Psoas muscle (tissue), 8 donors: Measurements from ENCODE around the gene SOCS6. TPM values are rescaled to one million over a fixed set of nuclear protein-coding genes. Genes with fewer than 3 reads are reported as not detected.
"Not testable (repeated sequence)": the region's sequence is repeated elsewhere in the genome, so short reads cannot be mapped to it uniquely, and the experiment has no call there.

Experiments
- ATAC-seq, 4 donors: fragments of 200-7000 bp; cut with Tn5 transposase; one replicate each; pipeline ENCODE4 v1.9.1; 2020; ENCODE audit warnings: moderate library complexity in 3 of 4, mild to moderate bottlenecking in 2 of 4
- DNase-seq, 2 donors: peaks; one replicate each; pipeline ENCODE4 v3.0.0-alpha.2; 2020
- H3K27ac ChIP-seq: fragments of 200-600 bp; one replicate; pipeline ENCODE4 v1.8.0; 2022
- H3K27me3 ChIP-seq, 3 donors: fragments of 200-600 bp in 1 of 3; one replicate each; pipeline versions ENCODE4 v1.6.1 to v1.8.0; 2013 to 2022; ENCODE audit warnings: low read length in 2 of 3, mild to moderate bottlenecking in 2 of 3, moderate library complexity in 1 of 3; ENCODE audit not compliant: insufficient read depth in 3 of 3
- H3K36me3 ChIP-seq, 2 donors: fragments of 200-600 bp in 1 of 2; one replicate each; pipeline versions ENCODE4 v1.6.1 to v1.8.0; 2013 to 2022; ENCODE audit warnings: low read depth in 1 of 2, mild to moderate bottlenecking in 1 of 2, moderate library complexity in 1 of 2; ENCODE audit not compliant: insufficient read depth in 1 of 2
- H3K4me1 ChIP-seq: fragments of 200-600 bp; one replicate; pipeline ENCODE4 v1.8.0; 2022
- H3K4me3 ChIP-seq: fragments of 200-600 bp; one replicate; pipeline ENCODE4 v1.8.0; 2022; ENCODE audit warnings: mild to moderate bottlenecking
- H3K9me3 ChIP-seq: fragments of 200-600 bp; one replicate; pipeline ENCODE4 v1.8.0; 2022
- WGBS, 3 donors: extraction: QIAGEN DNeasy Blood & Tissue Kit; methylation state at CpG; one replicate each; pipeline versions ENCODE4 v1.1.6 to v1.1.7; 2013; 5-methylcytosine and 5-hydroxymethylcytosine counted together
- intact Hi-C, 2 donors: fragments of 100-400 bp; cut with DNase I; formaldehyde crosslinking; loops; one replicate each; pipeline versions ENCODE4 v1.11.0 to v1.14.2; 2022
- polyA plus RNA-seq, 3 donors: library from polyadenylated mRNA; stranded (reverse); fragments of 200-250 nt; gene quantifications; one replicate each; pipeline ENCODE4 v1.2.3, GENCODE V29; 2013
- total RNA-seq, 4 donors: library from RNA; stranded (reverse); fragmentation: NEBNext Ultra II Directional in 2 of 4; extraction: Animal tissue kit (Norgen Biotek cat#: 25700) in 2 of 4; gene quantifications; one replicate each; pipeline versions ENCODE4 v1.2.1 to v1.2.4, GENCODE V29; 2021 to 2023
- TF ChIP-seq, protein P1 (sequence below): fragments of 200-600 bp; IDR thresholded peaks from one replicate; pipeline ENCODE4 v1.8.0; 2022; ENCODE audit warnings: antibody characterized with exemption
- donor health status: healthy with polysubstance abuse.
- donor health status: DM: no; HTN: no; CAD: no; lungs with moderate emphysema.
- donor health status: Bipolar disorder and iron deficiency.
- donor health status: healthy.
- donor health status: DM: yes; HTN: yes; CAD: no.
- donor health status: DM: no; HTN: no; CAD: no.
- donor health status: DM: no; HTN: no; CAD: no.
- donor health status: DM: yes; HTN: yes; CAD: no.

Gene SOCS6
- total and polyA plus RNA-seq, 7 donors, result 7.3 to 30.2 (median 19.1) TPM

GRCh38 chr18:70366670-70367069 lies 77.8 kb downstream of the SOCS6 start:
- Histone ChIP-seq H3K36me3 (no peaks in the 10 kb centered on the region), H3K27ac (no peak overlapping the region), H3K4me3 (no peak overlapping the region), H3K4me1 (no peaks in the 10 kb centered on the region), H3K9me3 (no peaks in the 10 kb centered on the region), H3K27me3 (no peaks in the 10 kb centered on the region)
- ATAC-seq (no peak), DNase-seq (no peak)
- 73 to 81% (median 74%) methylated on average over 7 of the region's 7 CpGs for WGBS, 3 donors
- intact Hi-C loops, result loop anchor here in 1 of 2 donors (10.0 kb wide), 1 partner anchor 48 kb away; no protein-coding TSS in a partner anchor
- TF ChIP-seq, protein P1, sequence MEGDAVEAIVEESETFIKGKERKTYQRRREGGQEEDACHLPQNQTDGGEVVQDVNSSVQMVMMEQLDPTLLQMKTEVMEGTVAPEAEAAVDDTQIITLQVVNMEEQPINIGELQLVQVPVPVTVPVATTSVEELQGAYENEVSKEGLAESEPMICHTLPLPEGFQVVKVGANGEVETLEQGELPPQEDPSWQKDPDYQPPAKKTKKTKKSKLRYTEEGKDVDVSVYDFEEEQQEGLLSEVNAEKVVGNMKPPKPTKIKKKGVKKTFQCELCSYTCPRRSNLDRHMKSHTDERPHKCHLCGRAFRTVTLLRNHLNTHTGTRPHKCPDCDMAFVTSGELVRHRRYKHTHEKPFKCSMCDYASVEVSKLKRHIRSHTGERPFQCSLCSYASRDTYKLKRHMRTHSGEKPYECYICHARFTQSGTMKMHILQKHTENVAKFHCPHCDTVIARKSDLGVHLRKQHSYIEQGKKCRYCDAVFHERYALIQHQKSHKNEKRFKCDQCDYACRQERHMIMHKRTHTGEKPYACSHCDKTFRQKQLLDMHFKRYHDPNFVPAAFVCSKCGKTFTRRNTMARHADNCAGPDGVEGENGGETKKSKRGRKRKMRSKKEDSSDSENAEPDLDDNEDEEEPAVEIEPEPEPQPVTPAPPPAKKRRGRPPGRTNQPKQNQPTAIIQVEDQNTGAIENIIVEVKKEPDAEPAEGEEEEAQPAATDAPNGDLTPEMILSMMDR, result no peak

DNA sequence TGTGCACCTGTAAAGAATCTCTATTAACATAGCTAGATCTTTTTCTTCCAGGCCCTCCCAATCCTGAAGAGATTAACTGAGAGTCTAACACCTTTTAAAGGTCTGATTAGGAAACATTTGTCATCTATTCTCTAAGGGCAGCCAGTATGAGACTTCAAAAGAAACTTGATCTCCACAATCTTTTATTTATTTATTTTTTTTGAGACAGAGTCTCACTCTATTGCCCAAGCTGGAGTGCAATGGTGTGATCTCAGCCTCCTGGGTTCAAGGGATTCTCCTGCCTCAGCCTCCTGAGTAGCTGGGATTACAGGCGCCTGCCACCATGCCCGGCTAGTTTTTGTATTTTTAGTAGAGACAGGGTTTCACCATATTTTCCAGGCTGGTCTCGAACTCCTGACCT lies 78.5 kb downstream of the SOCS6 start:
- H3K36me3 ChIP-seq, H3K27ac ChIP-seq, H3K27me3 ChIP-seq, H3K4me3 ChIP-seq, H3K9me3 ChIP-seq, H3K4me1 ChIP-seq, ATAC-seq, DNase-seq: not testable (repeated sequence)
- 88 to 93% (median 88%) methylated on average over 3 of the region's 3 CpGs for WGBS, 3 donors
- intact Hi-C loops, result loop anchor here in 1 of 2 donors (10.0 kb wide), 1 partner anchor 47 kb away; no protein-coding TSS in a partner anchor

GRCh38 chr18:70368903-70369302 lies 80.1 kb downstream of the SOCS6 start:
- intact Hi-C loops, result loop anchor here in 1 of 2 donors (10.0 kb wide), 1 partner anchor 46 kb away; no protein-coding TSS in a partner anchor
- H3K4me3 ChIP-seq, result no peak overlapping the region
- 84 to 94% (median 84%) methylated on average over 1 of the region's 1 CpG for WGBS, 3 donors
- DNase-seq (no peak), ATAC-seq (no peak)
- no peak overlapping the region for H3K27ac ChIP-seq
- no peaks in the 10 kb centered on the region for H3K9me3 ChIP-seq
- no peaks in the 10 kb centered on the region for H3K4me1 ChIP-seq
- no peaks in the 10 kb centered on the region for H3K36me3 ChIP-seq
- H3K27me3 ChIP-seq, result no peaks in the 10 kb centered on the region
- TF ChIP-seq, protein P1, result no peak

DNA sequence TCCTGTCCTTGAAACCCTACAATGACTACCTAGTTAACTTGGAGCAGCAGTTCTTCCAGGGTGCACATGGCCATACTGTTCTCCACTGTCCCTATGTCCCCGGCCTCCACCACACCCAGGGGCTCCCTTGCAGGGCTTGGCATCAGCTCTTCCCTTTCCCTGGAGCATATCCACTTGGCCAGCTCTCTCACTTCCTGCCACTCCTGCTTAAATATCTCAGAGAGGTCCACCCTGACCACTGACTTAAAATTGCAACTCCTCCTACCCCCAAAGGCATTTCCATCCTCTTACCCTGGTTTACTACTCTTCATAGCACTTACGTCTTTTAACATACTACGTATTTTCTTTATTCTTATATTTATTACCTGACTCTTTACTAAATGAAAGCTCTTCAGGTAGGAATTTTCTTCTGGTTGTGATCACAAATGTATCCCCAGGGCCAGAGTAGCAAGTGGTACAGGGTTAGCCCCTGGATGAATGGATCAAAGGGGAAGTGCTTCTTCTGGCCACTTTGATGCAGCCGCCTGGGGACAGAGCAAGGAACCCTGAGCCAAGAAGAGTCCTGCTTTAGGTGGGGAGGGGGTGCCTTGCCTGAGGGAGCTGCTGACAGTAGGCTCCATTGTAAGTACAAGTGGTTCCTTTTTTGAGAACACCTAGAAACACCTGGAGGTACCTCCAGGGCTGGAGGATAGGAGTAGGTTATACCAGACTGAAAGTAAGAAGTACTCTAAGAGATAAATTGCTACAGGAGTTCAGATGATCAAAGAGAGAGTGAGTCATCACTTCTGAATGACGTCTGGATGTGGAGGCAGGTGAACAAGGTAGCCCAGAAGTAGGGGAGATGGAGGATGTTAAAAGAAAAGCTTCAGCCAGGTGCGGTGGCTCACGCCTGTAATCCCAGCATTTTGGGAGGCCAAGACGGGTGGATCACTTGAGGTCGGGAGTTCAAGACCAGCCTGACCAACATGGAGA lies 82.2 kb downstream of the SOCS6 start:
- Histone ChIP-seq H3K4me1 (no peaks in the 10 kb centered on the region), H3K27me3 (no peaks in the 10 kb centered on the region), H3K36me3 (no peaks in the 10 kb centered on the region), H3K27ac (no peak overlapping the region), H3K4me3 (no peak overlapping the region), H3K9me3 (no peaks in the 10 kb centered on the region)
- no peak for ATAC-seq
- intact Hi-C loops, result no loop called here
- 84 to 87% (median 87%) methylated on average over 9 of the region's 9 CpGs for WGBS, 3 donors
- DNase-seq, result no peak
- TF ChIP-seq, protein P1, result no peak

DNA sequence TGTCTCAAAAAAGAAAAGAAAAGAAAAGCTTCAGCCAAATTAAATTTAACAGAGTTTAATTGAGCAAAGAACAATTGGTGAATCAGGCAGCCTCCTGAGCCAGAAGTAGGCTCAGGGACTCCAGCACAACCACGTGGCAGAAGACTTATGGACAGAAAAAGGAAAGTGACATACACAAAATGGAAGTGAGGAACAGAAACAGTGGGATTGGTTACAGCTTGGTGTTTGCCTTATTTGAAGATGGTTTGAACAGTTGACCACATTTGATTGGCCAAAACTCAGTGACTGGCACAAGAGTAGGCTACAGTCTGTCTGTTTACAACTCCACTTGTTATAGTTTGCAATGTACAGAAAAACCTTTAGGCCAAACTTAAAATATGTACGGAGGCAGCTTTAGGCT lies 83.1 kb downstream of the SOCS6 start:
- 65 to 72% (median 69%) methylated on average over 2 of the region's 2 CpGs for WGBS, 3 donors
- Histone ChIP-seq H3K4me1 (no peaks in the 10 kb centered on the region), H3K36me3 (no peaks in the 10 kb centered on the region), H3K9me3 (no peaks in the 10 kb centered on the region), H3K27ac (no peak overlapping the region), H3K27me3 (no peaks in the 10 kb centered on the region), H3K4me3 (no peak overlapping the region)
- intact Hi-C loops, result no loop called here
- no peak for DNase-seq
- TF ChIP-seq, protein P1, result no peak
- ATAC-seq, result no peak
